Mesenteric fat pad (tissue), 1 donor: ENCODE results near the gene CIRBP. TPM values are rescaled to one million over a fixed set of nuclear protein-coding genes. Genes with fewer than 3 reads are reported as not detected.

Source experiments
- DNase-seq: peaks from one replicate; pipeline ENCODE4 v3.0.0-alpha.2; 2020; ENCODE audit warnings: low spot score
- total RNA-seq: library from RNA; stranded (reverse); fragmentation: NEBNext Ultra II Directional; extraction: Animal tissue kit (Norgen Biotek cat#: 25700); gene quantifications from one replicate; pipeline ENCODE4 v1.2.1, GENCODE V29; 2021
- donor health status: DM: yes; HTN: yes; CAD: no.

Gene CIRBP
- total RNA-seq, 1 donor from 2014 or later, result 243 TPM

- peak; percentile 99 for DNase-seq
These were observed 2.8 kb upstream of the CIRBP start for GRCh38 chr19:1266129-1266915.

GRCh38 chr19:1266916-1267476, 2.1 kb upstream of the CIRBP start:
- DNase-seq, result peak; percentile 98

GRCh38 chr19:1267477-1268225, 1.5 kb upstream of the CIRBP start:
- no peak for DNase-seq

- no peak for DNase-seq
These were observed 687 bp upstream of the CIRBP start for GRCh38 chr19:1268226-1269064.

- DNase-seq, result peak; percentile 98
These were observed 513 bp downstream of the CIRBP start for GRCh38 chr19:1269478-1270212.

GRCh38 chr19:1270213-1270853, 1.2 kb downstream of the CIRBP start:
- DNase-seq, result no peak

GRCh38 chr19:1270854-1271527, 1.9 kb downstream of the CIRBP start:
- no peak for DNase-seq

- no peak for DNase-seq
These were observed 2.6 kb downstream of the CIRBP start for GRCh38 chr19:1271528-1272422.

DNA sequence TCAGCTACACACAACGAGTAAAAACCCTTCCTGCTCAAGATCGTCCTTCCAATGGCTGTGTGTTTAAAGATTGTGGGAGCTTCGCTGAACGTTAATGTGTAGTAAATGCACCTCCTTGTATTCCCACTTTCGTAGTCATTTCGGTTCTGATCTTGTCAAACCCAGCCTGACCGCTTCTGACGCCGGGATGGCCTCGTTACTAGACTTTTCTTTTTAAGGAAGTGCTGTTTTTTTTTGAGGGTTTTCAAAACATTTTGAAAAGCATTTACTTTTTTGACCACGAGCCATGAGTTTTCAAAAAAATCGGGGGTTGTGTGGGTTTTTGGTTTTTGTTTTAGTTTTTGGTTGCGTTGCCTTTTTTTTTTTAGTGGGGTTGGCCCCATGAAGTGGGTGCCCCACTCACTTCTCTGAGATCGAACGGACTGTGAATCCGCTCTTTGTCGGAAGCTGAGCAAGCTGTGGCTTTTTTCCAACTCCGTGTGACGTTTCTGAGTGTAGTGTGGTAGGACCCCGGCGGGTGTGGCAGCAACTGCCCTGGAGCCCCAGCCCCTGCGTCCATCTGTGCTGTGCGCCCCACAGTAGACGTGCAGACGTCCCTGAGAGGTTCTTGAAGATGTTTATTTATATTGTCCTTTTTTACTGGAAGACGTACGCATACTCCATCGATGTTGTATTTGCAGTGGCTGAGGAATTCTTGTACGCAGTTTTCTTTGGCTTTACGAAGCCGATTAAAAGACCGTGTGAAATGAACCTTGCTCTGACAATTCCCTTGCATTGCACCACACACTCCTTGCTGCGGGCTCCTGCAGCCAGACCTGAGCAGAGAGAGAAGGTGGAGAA, 3.5 kb downstream of the CIRBP start:
- DNase-seq, result no peak

DNA sequence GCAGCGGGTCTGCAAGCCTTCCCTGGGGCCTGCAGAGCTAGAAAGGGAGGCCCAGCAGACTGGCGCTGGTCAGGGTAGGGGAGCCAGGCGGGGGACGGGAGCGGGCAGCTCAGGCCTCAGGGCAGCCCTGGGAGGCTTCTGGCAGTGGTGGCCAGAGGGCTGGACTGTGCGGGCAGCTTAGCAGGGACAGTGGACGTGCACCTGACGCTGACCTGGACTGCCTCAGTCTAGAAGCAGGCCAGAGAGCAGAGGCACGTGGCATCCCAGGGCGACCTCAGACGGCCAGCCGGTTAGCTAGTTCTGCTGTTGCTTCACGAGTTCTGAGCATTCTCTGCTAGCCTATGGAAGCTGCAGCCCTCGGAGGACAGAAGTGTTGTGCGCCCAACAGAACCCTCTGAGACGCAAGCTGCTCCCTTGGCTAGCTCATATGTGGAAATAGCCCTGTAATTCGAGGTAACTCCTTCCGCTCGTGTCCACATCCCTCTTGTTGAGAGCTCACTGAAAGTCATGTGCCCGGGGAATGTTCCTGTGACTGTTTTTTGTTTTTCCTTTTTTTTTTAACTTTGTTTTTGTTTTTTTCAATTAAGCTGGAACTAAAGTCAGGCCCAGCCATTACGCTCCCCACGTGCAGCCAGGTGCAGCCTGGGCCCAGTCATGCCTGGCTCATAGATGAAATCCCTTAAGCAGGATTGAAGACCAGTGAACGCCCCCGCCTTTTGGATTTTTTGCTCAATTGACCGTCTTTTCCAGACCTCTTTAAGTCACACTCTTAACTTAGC, 4.3 kb downstream of the CIRBP start:
- no peak for DNase-seq

- no peak for DNase-seq
These were observed 5.1 kb downstream of the CIRBP start for GRCh38 chr19:1274081-1274851.

DNA sequence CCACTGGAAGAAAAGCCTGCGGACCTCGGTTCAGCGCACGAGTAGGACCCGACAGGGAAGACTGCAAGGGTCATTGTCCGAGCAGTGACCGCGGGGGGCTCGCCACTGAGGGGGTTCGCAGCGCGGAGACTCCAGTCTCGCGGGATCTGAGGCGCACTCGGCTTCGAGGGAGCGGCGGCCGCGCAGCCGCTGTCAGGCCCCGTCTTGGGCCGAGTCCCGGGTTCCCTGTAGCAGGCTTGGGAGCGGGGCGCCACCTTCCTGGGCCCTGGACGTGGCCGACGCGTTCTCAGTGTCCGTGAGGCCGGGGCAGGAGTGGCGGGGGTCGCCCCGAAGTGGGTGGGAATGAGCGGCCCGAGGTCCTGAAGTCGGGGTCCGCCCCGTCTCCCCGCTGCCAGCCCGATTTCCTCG, 5.7 kb downstream of the CIRBP start:
- DNase-seq, result no peak

GRCh38 chr19:1275260-1275975, 6.3 kb downstream of the CIRBP start, which contains the start of gene FAM174C:
FAM174C (plus strand) TSS chr19:1275530; CDS start chr19:1275550, 20 bp downstream.
- peak; percentile 98 for DNase-seq

DNA sequence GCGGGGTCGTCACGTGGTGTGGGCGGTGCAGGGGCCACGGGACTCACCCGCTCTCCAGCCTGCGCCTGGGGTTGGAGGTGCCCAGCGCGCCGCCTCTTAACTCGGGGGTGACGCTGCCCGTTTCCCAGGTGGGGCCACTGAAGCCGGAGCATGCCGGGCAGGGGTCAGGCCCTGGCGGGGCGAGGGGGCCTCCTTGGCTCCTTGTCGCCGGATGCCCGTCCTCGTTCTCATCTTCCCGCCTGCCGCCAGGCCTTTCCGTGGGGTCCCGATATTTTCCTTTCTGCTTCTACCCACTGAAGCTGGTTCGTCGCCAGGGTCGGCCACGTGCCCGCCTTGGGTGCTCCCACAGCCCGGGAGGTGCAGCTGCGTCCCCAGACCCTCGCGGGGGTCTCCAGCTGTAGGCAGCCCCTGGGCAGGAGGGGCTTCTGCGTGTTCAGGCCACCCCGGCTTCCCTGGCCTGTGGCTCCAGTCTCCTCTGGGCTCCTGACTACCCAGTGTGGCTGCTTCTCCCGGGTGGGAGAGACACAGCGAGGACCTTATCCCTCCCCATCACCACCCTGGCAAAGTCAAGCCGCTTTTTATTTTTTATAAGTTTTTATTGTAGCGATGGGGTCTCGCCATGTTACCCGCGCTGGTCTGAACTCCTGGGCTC, 7.0 kb downstream of the CIRBP start:
- peak; percentile 98 for DNase-seq

GRCh38 chr19:1276628-1277022, 7.5 kb downstream of the CIRBP start:
- DNase-seq, result no peak
